ENCODE data around the gene TUBGCP2.

TUBGCP2 gene

DNA sequence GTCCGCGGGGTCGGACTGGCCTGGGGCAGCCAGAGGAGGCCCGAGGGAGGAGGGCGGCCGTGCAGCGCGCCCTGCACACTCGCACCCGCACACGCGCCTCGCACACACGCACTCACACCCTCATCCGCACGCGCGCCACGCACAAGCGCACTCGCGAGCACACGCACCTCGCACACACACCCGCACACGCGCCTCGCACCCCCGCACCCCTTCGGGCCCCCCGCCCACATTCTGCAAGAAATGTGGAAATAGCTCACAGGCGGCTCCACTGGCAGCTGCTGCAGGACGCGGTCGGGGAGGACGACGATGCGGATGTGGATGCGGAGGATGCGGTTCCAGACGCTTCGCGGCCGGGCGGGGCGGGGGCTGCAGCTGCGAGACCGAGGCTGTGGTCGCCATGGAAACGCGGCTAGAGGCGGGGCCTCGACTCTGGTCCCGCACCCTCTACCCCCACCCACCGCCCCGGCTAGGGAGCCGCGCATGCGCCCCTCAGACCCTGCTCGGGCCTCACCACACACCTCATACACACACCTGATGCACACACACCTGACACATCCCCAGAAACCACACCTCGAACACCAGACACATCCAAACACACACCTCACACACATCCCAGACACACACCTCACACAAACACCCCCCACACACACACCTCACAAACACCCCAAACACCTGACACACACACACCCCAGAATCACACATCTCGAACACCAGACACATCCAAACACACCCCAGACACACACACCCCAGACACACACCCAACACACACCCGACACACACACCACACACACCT, 28.1 kb upstream of the TUBGCP2 start, which contains the start of gene CALY:
TSS of gene CALY (minus strand) at position 320 of the 793 bp plus-strand sequence. CDS start 7,907 bp downstream, outside the sequence.
- ATAC-seq (ENCODE audit: insufficient read depth, low read depth) (peak; percentile 57), DNase-seq (peak; percentile 59)
- Histone ChIP-seq H3K4me2 (ENCODE audit: insufficient read depth, low read length) (no peak within 1 kb of the TSS), H3K27me3 (ENCODE audit: insufficient read depth, low read length, poor library complexity) (peaks cover 2% of the 10 kb centered on the region), H4K20me1 (ENCODE audit: insufficient read depth, low read length) (no peaks in the 10 kb centered on the region; the same call in 1 of the 2 replicates), H2AFZ (ENCODE audit: low read depth, low read length) (no peak within 1 kb of the TSS), H3K4me1 (ENCODE audit: insufficient read depth, low read length) (no peaks in the 10 kb centered on the region), H3K4me3 (ENCODE audit: low read depth in 1 of 2, low read length in 2 of 2) (no peak within 1 kb of the TSS), H3K9ac (ENCODE audit: low read depth, low read length) (no peak within 1 kb of the TSS), H3K9me3 (ENCODE audit: insufficient read depth, low read length, severe bottlenecking) (no peaks in the 10 kb centered on the region), H3K36me3 (ENCODE audit: insufficient read depth, low read length) (no peaks in the 10 kb centered on the region), H3K79me2 (ENCODE audit: insufficient read depth, low read length) (no peaks in the 10 kb centered on the region), H3K27ac (ENCODE audit: low read length) (no peak within 1 kb of the TSS)
- TF ChIP-seq, protein P1, sequence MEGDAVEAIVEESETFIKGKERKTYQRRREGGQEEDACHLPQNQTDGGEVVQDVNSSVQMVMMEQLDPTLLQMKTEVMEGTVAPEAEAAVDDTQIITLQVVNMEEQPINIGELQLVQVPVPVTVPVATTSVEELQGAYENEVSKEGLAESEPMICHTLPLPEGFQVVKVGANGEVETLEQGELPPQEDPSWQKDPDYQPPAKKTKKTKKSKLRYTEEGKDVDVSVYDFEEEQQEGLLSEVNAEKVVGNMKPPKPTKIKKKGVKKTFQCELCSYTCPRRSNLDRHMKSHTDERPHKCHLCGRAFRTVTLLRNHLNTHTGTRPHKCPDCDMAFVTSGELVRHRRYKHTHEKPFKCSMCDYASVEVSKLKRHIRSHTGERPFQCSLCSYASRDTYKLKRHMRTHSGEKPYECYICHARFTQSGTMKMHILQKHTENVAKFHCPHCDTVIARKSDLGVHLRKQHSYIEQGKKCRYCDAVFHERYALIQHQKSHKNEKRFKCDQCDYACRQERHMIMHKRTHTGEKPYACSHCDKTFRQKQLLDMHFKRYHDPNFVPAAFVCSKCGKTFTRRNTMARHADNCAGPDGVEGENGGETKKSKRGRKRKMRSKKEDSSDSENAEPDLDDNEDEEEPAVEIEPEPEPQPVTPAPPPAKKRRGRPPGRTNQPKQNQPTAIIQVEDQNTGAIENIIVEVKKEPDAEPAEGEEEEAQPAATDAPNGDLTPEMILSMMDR (IDR thresholded peaks at IDR 0.05; ENCODE audit: borderline replicate concordance, extremely low read depth, low read length, poor library complexity, severe bottlenecking) = no peak
- TF ChIP-seq EZH2 (IDR thresholded peaks at IDR 0.05; ENCODE audit: borderline replicate concordance, low read depth, low read length, severe bottlenecking) = no peak

DNA sequence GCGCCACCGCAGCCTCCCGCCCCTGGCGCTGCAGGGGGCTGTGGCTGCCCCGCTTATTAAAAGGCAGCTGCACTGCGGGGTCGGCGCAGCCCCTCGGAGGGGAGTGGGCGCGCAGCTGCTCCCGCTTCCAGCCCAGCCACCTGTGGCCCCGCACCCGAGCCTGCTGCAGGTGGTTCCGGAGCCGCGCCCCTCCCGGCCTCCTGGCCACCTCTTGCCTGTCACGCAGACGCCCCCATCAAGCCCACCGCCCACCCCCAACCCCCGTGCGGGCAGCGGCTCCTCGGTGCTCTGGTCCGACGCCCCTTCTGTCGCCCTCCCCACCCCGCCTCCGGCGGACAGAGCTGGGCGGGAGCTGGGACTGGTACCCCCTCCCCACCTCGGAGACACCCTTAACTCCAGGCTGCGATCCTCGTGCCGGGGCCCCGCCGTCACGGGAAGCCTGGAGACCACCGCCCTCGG, 27.5 kb upstream of the TUBGCP2 start:
- no peaks in the 10 kb centered on the region for H3K4me1 ChIP-seq (ENCODE audit: insufficient read depth, low read length)
- H4K20me1 ChIP-seq (ENCODE audit: insufficient read depth, low read length) = no peaks in the 10 kb centered on the region; the same call in 1 of the 2 replicates
- TF ChIP-seq, protein P1 (IDR thresholded peaks at IDR 0.05; ENCODE audit: borderline replicate concordance, extremely low read depth, low read length, poor library complexity, severe bottlenecking) = no peak
- no peak for TF ChIP-seq EZH2 (IDR thresholded peaks at IDR 0.05; ENCODE audit: borderline replicate concordance, low read depth, low read length, severe bottlenecking)
- H3K4me3 ChIP-seq (ENCODE audit: low read depth in 1 of 2, low read length in 2 of 2) = no peak overlapping the region
- no peak overlapping the region for H3K9ac ChIP-seq (ENCODE audit: low read depth, low read length)
- H3K27me3 ChIP-seq (ENCODE audit: insufficient read depth, low read length, poor library complexity) = peaks cover 5% of the 10 kb centered on the region
- no peak overlapping the region for H2AFZ ChIP-seq (ENCODE audit: low read depth, low read length)
- no peaks in the 10 kb centered on the region for H3K79me2 ChIP-seq (ENCODE audit: insufficient read depth, low read length)
- no peak for ATAC-seq (ENCODE audit: insufficient read depth, low read depth)
- no peaks in the 10 kb centered on the region for H3K36me3 ChIP-seq (ENCODE audit: insufficient read depth, low read length)
- no peak for DNase-seq
- H3K4me2 ChIP-seq (ENCODE audit: insufficient read depth, low read length) = no peak overlapping the region
- H3K27ac ChIP-seq (ENCODE audit: low read length) = no peak overlapping the region
- H3K9me3 ChIP-seq (ENCODE audit: insufficient read depth, low read length, severe bottlenecking) = no peaks in the 10 kb centered on the region

DNA sequence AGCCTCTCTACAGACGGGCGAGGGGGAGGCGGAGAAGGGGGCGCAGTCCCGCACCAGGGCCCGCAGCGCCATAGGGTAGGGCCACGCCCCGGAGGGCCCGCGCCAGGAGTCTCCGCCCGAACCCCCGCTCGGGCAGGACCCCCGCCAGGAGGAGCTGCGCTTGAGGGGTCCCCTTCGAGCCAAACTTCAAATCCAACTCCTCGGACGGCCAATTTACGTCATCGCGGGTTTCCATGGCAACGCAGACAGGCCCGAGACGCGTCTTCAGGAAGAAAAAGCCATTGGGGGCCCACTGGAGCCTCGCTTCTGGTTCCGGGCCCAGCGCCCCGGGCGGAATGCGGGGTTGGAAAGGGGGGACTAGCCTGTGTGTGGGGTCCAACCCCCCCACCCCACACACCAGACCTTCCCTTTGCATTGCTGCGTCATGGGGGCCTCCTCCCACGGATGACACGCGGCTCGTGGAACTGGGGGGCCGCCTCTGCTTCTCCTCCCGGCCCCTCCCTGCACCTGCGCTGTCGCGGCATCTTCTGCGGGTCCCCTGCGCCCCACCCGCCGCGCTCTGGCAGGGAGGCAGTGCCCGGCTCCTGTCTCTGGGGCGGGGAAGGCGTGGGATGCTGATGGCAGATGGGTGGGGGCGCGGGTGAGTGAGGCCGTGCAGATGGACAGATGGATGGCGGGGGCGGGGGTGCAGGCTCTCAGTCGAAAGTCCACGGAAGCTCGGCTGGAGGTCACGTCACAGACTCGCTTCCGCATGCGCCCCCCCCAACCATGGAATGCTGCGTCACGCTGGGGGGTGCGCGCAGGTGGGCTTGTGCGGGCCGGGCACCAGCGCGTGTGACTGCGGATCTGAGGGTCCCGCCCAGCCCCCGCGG, 26.8 kb upstream of the TUBGCP2 start:
- TF ChIP-seq, protein P1 (IDR thresholded peaks at IDR 0.05; ENCODE audit: borderline replicate concordance, extremely low read depth, low read length, poor library complexity, severe bottlenecking) = no peak
- TF ChIP-seq EZH2 (IDR thresholded peaks at IDR 0.05; ENCODE audit: borderline replicate concordance, low read depth, low read length, severe bottlenecking) = no peak
- Histone ChIP-seq H3K79me2 (ENCODE audit: insufficient read depth, low read length) (no peaks in the 10 kb centered on the region), H3K27ac (ENCODE audit: low read length) (no peak overlapping the region), H3K9me3 (ENCODE audit: insufficient read depth, low read length, severe bottlenecking) (no peaks in the 10 kb centered on the region), H3K4me3 (ENCODE audit: low read depth in 1 of 2, low read length in 2 of 2) (no peak overlapping the region), H2AFZ (ENCODE audit: low read depth, low read length) (no peak overlapping the region), H3K4me2 (ENCODE audit: insufficient read depth, low read length) (no peak overlapping the region), H3K27me3 (ENCODE audit: insufficient read depth, low read length, poor library complexity) (peaks cover 5% of the 10 kb centered on the region), H3K4me1 (ENCODE audit: insufficient read depth, low read length) (no peaks in the 10 kb centered on the region), H3K36me3 (ENCODE audit: insufficient read depth, low read length) (no peaks in the 10 kb centered on the region), H3K9ac (ENCODE audit: low read depth, low read length) (no peak overlapping the region), H4K20me1 (ENCODE audit: insufficient read depth, low read length) (no peaks in the 10 kb centered on the region; the same call in 1 of the 2 replicates)
- ATAC-seq (ENCODE audit: insufficient read depth, low read depth) (no peak), DNase-seq (no peak)
